ENCODE measurements around the gene PRKAG2. TPM values are rescaled to one million over a fixed set of nuclear protein-coding genes. Genes with fewer than 3 reads are reported as not detected.

PRKAG2 gene
- polyA plus RNA-seq, 1 donor, result 38.3 TPM

DNA sequence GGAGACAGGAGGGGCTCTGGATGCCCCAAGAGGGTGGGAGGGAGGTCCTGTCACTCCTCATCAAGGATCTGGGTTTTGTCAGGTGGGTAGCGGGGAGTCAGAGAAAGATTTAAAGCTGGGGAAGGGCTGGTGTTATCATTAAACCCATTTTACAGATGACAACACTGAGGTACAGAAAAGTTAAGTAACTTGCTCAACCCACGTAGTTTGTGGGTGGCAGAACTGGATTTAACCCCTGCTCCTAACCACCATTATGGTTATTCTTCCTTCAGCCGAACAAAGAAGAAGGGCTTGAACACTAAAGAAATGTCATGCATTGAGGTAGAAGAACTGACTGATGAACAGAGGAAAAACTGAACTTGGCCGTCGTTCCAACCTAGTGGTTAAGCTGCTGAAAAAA lies 24.9 kb upstream of the PRKAG2 start:
- no peak for DNase-seq

GRCh38 chr7:151900986-151901621 lies 24.2 kb upstream of the PRKAG2 start:
- DNase-seq, result no peak

DNA sequence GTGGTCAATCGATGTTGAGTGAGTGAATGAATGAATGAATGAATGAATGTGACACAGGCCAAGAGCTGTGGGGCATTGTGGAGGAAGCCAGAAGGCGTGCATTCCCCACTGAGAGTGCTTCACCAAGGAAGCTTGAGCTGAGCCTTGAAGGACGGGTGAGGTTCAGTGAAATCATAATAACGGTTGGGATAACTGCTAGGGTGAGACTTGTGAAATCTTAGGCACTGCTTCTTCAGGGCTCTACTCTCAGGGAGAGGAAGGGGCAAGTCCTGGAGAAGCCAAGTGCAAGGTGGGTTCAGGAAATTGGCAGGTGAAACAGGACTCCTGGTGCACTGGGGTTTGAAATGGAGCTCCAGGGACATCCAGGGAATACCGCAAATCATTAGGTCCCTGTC lies 23.7 kb upstream of the PRKAG2 start:
- DNase-seq, result no peak

DNA sequence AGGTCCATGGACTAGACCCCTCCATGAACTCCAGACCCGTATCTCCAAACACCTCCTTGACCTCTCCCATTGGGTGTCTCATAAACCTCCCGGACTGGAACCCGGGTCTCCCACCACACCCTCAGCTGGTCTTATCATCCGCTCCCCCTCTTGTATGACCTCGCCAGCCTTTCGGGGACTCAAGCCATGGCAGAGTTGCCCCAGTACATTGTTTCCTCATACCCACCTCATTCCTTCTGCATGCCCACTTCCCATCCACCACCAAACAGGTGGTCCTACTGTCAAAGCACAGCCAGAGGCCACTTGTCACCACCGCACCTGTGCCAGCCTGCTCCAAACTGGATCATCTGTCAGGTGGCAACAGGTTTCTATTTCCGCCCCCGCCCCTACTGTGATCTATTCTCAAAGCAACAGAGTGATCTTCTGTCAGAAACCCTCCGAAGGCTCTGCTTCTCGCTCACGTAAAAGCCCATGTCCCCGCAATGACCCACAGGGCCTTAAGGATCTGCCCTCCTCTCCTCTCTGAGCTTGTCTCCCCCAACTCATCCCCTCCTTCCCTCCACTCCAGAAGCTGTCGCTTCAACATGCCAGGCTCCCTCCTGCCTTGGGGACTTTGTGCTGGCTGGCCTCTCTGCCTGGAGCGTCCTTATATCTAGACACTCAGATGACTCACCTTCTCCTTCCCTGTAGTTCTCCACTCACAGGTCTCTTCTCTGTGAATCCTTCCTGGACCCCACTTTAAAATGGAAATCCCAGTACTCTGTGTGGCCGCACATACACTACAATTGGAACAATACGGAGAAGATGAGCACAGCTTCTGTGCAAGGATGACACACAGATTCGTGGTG lies 22.8 kb upstream of the PRKAG2 start:
- DNase-seq, result no peak

DNA sequence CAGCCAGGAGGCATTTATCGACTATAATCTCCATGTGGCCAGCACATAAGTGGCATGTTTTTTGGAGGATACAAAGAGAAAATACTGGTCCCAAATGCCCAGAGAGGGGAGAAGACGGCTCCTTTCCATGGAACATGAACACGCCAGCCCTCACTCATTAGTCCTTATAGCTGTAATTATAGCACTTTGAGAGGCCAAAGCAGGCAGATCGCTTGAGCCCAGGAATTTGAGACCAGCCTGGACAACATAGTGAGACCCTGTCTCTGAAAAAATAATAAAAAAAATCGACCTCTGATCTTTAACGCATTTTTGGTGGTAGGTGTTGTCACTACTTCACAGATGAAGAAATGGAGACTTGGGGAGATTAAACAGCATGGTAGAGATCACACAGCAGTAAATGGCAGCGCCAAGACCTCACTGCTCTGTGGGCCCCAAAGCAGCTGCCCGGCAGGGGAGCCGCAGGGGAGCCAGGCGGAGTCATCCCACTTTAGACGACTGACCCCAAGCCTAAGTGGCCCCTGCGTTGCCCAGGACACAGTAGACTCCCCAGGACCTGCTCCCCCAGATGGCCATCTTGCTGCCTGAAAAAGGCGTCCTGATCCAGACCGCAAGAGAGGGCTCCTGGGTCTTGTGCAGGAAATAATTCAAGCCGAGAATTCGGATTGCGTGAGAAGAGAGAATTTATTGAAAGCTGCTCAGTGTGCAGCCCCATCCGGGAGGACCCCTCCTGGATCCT lies 21.2 kb upstream of the PRKAG2 start:
- no peak for DNase-seq

GRCh38 chr7:151897161-151897731 lies 20.3 kb upstream of the PRKAG2 start:
- no peak for DNase-seq

DNA sequence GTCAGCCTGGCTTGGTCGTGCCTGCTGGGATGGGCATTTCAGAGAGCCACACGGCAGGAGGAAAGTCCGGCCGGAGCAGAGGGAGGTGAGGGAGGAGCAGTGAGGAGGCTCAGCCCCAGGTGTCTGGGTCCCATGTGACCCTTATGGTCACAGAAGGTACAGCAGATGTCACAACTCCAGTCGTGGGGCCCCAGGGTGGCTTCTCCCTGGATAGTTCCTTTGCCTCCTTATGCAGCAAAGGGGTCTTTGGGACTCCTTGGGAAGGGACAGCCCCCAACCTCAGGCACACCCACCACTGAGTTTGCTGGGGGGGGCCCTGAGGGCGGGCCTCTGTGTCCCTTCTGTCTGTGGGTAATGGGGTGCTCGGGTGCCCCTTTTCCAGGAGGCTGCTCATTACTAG lies 19.6 kb upstream of the PRKAG2 start:
- DNase-seq, result no peak

- DNase-seq, result no peak
Observed at GRCh38 chr7:151896086-151896485, 19.2 kb upstream of the PRKAG2 start.

DNA sequence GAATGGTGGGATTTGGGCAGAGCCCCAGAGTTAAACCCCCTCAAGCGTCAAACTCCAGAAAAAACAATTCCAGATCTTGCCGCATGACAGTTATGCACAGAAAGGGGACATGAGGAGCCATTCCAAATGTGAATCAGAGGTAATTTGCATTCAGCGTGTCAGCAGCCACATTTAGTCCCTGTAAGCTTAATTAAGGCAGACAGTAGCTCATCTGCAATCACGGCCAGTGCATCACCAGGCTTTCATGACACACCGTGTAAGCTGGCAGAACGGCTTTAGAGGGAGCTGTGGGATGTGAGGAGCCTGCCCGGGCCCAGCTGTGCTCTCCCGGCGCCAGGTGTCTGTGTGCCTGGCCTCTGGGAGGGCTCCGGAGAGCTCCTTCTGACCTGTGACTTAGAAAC lies 18.7 kb upstream of the PRKAG2 start:
- DNase-seq, result no peak

GRCh38 chr7:151895008-151895630 lies 18.2 kb upstream of the PRKAG2 start:
- no peak for DNase-seq

GRCh38 chr7:151894111-151895007 lies 17.4 kb upstream of the PRKAG2 start:
- no peak for DNase-seq

- no peak for DNase-seq
Observed at GRCh38 chr7:151893405-151893923, 16.5 kb upstream of the PRKAG2 start.

DNA sequence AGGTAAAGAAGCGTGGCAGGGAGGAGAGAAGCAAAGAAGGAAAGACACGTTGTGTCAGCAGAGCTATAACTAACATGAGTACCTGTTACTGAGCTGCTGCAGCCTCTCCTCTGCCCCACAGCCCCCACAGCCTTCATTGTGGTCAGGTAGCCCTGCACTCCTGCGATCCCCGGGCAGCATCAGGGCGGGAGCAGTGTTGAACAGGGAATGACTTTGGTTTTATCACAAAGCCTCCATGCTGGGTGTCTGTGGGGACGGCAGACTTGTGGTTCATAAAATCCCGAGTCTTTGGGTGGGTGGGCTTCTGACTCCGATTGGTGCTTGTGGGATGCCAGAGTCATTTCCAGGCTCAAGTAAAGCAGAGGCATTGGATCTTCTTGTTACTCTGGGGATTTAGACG lies 14.8 kb upstream of the PRKAG2 start:
- DNase-seq, result no peak

DNA sequence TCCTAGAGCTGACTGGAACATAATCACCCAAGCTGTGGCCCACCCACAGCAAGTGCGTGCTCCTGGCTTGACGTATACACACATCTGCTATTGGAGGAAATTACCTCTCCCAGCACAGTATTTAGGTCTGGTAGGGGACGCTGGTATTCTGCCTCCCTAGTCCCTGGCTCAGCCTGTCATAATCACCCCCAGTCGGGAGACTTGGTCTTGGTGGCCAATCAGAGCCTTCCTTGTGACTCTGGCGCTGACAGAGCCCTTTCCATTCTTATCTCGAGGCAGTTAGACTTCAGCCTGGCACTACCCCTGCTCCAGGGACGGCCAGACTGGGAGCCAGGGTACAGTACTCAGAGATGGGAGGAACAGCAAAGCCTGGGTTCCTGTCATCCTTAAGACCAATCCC lies 14.3 kb upstream of the PRKAG2 start:
- no peak for DNase-seq

GRCh38 chr7:151890355-151891004 lies 13.6 kb upstream of the PRKAG2 start:
- no peak for DNase-seq

GRCh38 chr7:151889406-151890354 lies 12.8 kb upstream of the PRKAG2 start:
- DNase-seq, result no peak

GRCh38 chr7:151888079-151889067 lies 11.5 kb upstream of the PRKAG2 start:
- DNase-seq, result no peak

DNA sequence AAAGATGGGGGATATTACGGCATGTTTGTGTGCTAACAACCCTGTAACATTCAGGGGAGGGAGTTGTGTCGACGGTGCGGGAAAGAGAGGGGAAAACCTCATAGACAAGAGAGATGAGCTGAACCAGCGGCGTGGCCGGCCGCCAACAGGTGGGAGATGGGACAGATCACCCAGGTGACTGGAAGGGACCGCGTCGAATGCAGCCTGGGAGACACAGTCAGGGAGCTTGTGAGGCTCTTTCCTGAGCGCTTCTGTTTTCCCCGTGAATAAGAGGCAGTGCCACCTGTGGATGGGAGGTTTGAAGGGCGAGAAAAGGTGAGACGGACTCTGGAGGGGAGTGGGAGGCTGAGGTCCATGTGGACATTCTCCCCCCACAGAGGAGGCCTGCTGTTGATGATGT lies 9.9 kb upstream of the PRKAG2 start:
- no peak for DNase-seq
